ENCODE measurements around the gene SLC24A4. TPM values are rescaled to one million over a fixed set of nuclear protein-coding genes. Genes with fewer than 3 reads are reported as not detected.

The SLC24A4 gene
- total RNA-seq, 1 donor from 2014 or later = 3.5 TPM

GRCh38 chr14:92340071-92340470, 17.1 kb downstream of the SLC24A4 start:
- no peaks in the 10 kb centered on the region for H3K36me3 ChIP-seq
- H3K27ac ChIP-seq = no peak overlapping the region
- DNase-seq (no peak), ATAC-seq (no peak)
- no peaks in the 10 kb centered on the region for H3K27me3 ChIP-seq (ENCODE audit: low read depth)
- TF ChIP-seq CTCF (IDR thresholded peaks at IDR 0.05) = no peak
- H3K4me1 ChIP-seq = no peaks in the 10 kb centered on the region
- no peak overlapping the region for H3K4me3 ChIP-seq
- intact Hi-C loops (cut with DNase I) = no loop called here
- no peaks in the 10 kb centered on the region for H3K9me3 ChIP-seq

- DNase-seq (no peak), ATAC-seq (no peak)
- no peaks in the 10 kb centered on the region for H3K27me3 ChIP-seq (ENCODE audit: low read depth)
- H3K4me1 ChIP-seq = no peaks in the 10 kb centered on the region
- no peak overlapping the region for H3K27ac ChIP-seq
- intact Hi-C loops (cut with DNase I) = no loop called here
- no peaks in the 10 kb centered on the region for H3K9me3 ChIP-seq
- TF ChIP-seq CTCF (IDR thresholded peaks at IDR 0.05) = no peak
- no peaks in the 10 kb centered on the region for H3K36me3 ChIP-seq
- no peak overlapping the region for H3K4me3 ChIP-seq
Measured at GRCh38 chr14:92340931-92341330, 18.0 kb downstream of the SLC24A4 start.

- Histone ChIP-seq H3K4me3 (no peak overlapping the region), H3K27me3 (ENCODE audit: low read depth) (no peaks in the 10 kb centered on the region), H3K27ac (no peak overlapping the region), H3K4me1 (no peaks in the 10 kb centered on the region), H3K36me3 (no peaks in the 10 kb centered on the region), H3K9me3 (no peaks in the 10 kb centered on the region)
- intact Hi-C loops (cut with DNase I) = no loop called here
- DNase-seq = no peak
- no peak for ATAC-seq
- TF ChIP-seq CTCF (IDR thresholded peaks at IDR 0.05) = no peak
Measured at GRCh38 chr14:92341791-92342190, 18.8 kb downstream of the SLC24A4 start.

DNA sequence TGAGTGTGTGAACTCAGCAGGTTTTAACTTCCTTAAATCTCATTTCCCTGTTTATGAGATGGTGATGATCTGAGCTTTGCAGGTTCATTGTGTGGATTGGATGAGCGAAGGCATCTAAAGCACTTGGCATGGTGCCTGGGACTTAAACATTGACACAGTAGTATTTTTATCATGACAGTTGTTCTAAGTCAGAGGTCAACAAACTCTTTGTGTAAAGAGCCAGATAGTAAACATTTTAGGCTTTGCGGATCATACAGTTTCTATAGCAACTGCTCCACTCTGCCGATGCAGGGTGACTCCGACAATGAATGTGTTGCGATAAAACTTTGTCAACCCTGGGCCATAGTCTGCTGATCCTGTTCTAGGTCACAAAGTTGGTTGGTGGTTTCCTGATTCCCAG, 25.2 kb downstream of the SLC24A4 start:
- Histone ChIP-seq H3K9me3 (no peaks in the 10 kb centered on the region), H3K27ac (no peak overlapping the region), H3K4me1 (no peaks in the 10 kb centered on the region), H3K36me3 (no peaks in the 10 kb centered on the region), H3K27me3 (ENCODE audit: low read depth) (peaks cover 2% of the 10 kb centered on the region), H3K4me3 (no peak overlapping the region)
- intact Hi-C loops (cut with DNase I) = no loop called here
- TF ChIP-seq CTCF (IDR thresholded peaks at IDR 0.05) = no peak
- ATAC-seq (peak in 1 of 2 donors; percentile 41), DNase-seq (no peak)

DNA sequence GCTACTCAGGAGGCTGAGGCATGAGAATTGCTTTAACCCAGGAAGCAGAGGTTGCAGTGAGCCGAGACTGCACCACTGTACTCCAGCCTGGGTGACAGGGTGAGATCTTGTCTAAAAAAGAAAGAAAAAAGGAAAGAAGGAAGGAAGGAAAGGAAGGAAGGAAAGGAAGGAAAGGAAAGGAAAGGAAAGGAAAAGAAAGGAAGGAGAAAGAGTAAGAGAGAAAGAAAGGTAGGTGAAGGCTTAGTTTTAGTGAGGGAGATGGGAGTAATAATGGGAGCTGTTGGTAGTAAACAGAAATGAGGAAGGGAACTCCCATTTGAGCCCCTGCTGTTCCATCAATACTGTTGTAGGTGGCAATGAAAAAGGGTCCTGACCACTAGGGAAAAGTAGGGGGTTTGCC, 28.8 kb downstream of the SLC24A4 start:
- Histone ChIP-seq H3K36me3 (no peaks in the 10 kb centered on the region), H3K4me1 (no peaks in the 10 kb centered on the region), H3K4me3 (no peak overlapping the region), H3K9me3 (no peaks in the 10 kb centered on the region), H3K27me3 (ENCODE audit: low read depth) (peaks cover 7% of the 10 kb centered on the region), H3K27ac (no peak overlapping the region)
- DNase-seq = no peak
- intact Hi-C loops (cut with DNase I) = no loop called here
- no peak for ATAC-seq
- TF ChIP-seq CTCF (IDR thresholded peaks at IDR 0.05) = no peak

All from lower lobe of right lung (tissue), 2 donors.